Measurements from ENCODE around the gene SURF2.
"Not testable (repeated sequence)": the region's sequence is repeated elsewhere in the genome, so short reads cannot be mapped to it uniquely, and the experiment has no call there.

The SURF2 gene

GRCh38 chr9:133375116-133375723 lies 18.9 kb downstream of the SURF2 start:
- no peaks in the 10 kb centered on the region for H3K27me3 ChIP-seq (ENCODE audit: control insufficient read depth, insufficient read depth, low read length)
- no peaks in the 10 kb centered on the region for H3K9me3 ChIP-seq (ENCODE audit: control insufficient read depth, low read length)
- no peaks in the 10 kb centered on the region for H3K36me3 ChIP-seq (ENCODE audit: control insufficient read depth, insufficient read depth, low read length)
- H3K4me3 ChIP-seq (ENCODE audit: low read length), result peak overlapping the region; percentile 88
- peak overlapping the region; percentile 91 for H3K9ac ChIP-seq (ENCODE audit: low read length)
- H3K4me1 ChIP-seq (ENCODE audit: control insufficient read depth, insufficient read depth, low read length), result peaks cover 46% of the 10 kb centered on the region

- Histone ChIP-seq H3K9ac (ENCODE audit: low read length) (peak within 1 kb of the TSS; percentile 91), H3K36me3 (ENCODE audit: control insufficient read depth, insufficient read depth, low read length) (no peaks in the 10 kb centered on the region), H3K4me1 (ENCODE audit: control insufficient read depth, insufficient read depth, low read length) (peaks cover 39% of the 10 kb centered on the region)
Measured at GRCh38 chr9:133375724-133376654, 19.6 kb downstream of the SURF2 start, which contains the start of the genes STKLD1 and SURF4. Gene STKLD1, plus strand, starts transcription at chr9:133376366. Its CDS starts 108 bp downstream, at chr9:133376474. Gene SURF4, minus strand, starts transcription at chr9:133376060. Its CDS starts 91 bp downstream, at chr9:133375969.

GRCh38 chr9:133377280-133377679 lies 20.9 kb downstream of the SURF2 start:
- not testable (repeated sequence) for H3K4me3 ChIP-seq (ENCODE audit: low read length); H3K27me3 ChIP-seq (ENCODE audit: control insufficient read depth, insufficient read depth, low read length); H3K36me3 ChIP-seq (ENCODE audit: control insufficient read depth, insufficient read depth, low read length); H3K9me3 ChIP-seq (ENCODE audit: control insufficient read depth, low read length); H3K9ac ChIP-seq (ENCODE audit: low read length)
- peaks cover 26% of the 10 kb centered on the region for H3K4me1 ChIP-seq (ENCODE audit: control insufficient read depth, insufficient read depth, low read length)

More at GRCh38 chr9:133375724-133376654, 19.6 kb downstream of the SURF2 start, which contains the start of the genes STKLD1 and SURF4:
- Histone ChIP-seq H3K27me3 (ENCODE audit: control insufficient read depth, insufficient read depth, low read length) (no peaks in the 10 kb centered on the region), H3K4me3 (ENCODE audit: low read length) (peak within 1 kb of the TSS; percentile 88), H3K9me3 (ENCODE audit: control insufficient read depth, low read length) (no peaks in the 10 kb centered on the region)

GRCh38 chr9:133377721-133378216 lies 21.4 kb downstream of the SURF2 start:
- H3K4me3 ChIP-seq (ENCODE audit: low read length), result no peak overlapping the region
- H3K27me3 ChIP-seq (ENCODE audit: control insufficient read depth, insufficient read depth, low read length), result no peaks in the 10 kb centered on the region
- no peaks in the 10 kb centered on the region for H3K9me3 ChIP-seq (ENCODE audit: control insufficient read depth, low read length)
- no peak overlapping the region for H3K9ac ChIP-seq (ENCODE audit: low read length)
- H3K36me3 ChIP-seq (ENCODE audit: control insufficient read depth, insufficient read depth, low read length), result no peaks in the 10 kb centered on the region
- peaks cover 23% of the 10 kb centered on the region for H3K4me1 ChIP-seq (ENCODE audit: control insufficient read depth, insufficient read depth, low read length)

GRCh38 chr9:133378408-133378962 lies 22.1 kb downstream of the SURF2 start:
- H3K9ac ChIP-seq (ENCODE audit: low read length), result no peak overlapping the region
- H3K36me3 ChIP-seq (ENCODE audit: control insufficient read depth, insufficient read depth, low read length), result no peaks in the 10 kb centered on the region
- H3K4me3 ChIP-seq (ENCODE audit: low read length), result no peak overlapping the region
- peaks cover 18% of the 10 kb centered on the region for H3K4me1 ChIP-seq (ENCODE audit: control insufficient read depth, insufficient read depth, low read length)
- H3K9me3 ChIP-seq (ENCODE audit: control insufficient read depth, low read length), result no peaks in the 10 kb centered on the region
- H3K27me3 ChIP-seq (ENCODE audit: control insufficient read depth, insufficient read depth, low read length), result no peaks in the 10 kb centered on the region

GRCh38 chr9:133379153-133380086 lies 23.1 kb downstream of the SURF2 start:
- no peaks in the 10 kb centered on the region for H3K36me3 ChIP-seq (ENCODE audit: control insufficient read depth, insufficient read depth, low read length)
- no peaks in the 10 kb centered on the region for H3K27me3 ChIP-seq (ENCODE audit: control insufficient read depth, insufficient read depth, low read length)
- peaks cover 18% of the 10 kb centered on the region for H3K4me1 ChIP-seq (ENCODE audit: control insufficient read depth, insufficient read depth, low read length)
- H3K9me3 ChIP-seq (ENCODE audit: control insufficient read depth, low read length), result no peaks in the 10 kb centered on the region
- H3K9ac ChIP-seq (ENCODE audit: low read length), result no peak overlapping the region
- no peak overlapping the region for H3K4me3 ChIP-seq (ENCODE audit: low read length)

- no peaks in the 10 kb centered on the region for H3K36me3 ChIP-seq (ENCODE audit: control insufficient read depth, insufficient read depth, low read length)
- H3K27me3 ChIP-seq (ENCODE audit: control insufficient read depth, insufficient read depth, low read length), result no peaks in the 10 kb centered on the region
- no peaks in the 10 kb centered on the region for H3K9me3 ChIP-seq (ENCODE audit: control insufficient read depth, low read length)
- H3K4me1 ChIP-seq (ENCODE audit: control insufficient read depth, insufficient read depth, low read length), result peaks cover 18% of the 10 kb centered on the region
- no peak overlapping the region for H3K4me3 ChIP-seq (ENCODE audit: low read length)
- H3K9ac ChIP-seq (ENCODE audit: low read length), result no peak overlapping the region
Measured at GRCh38 chr9:133380734-133381133, 24.4 kb downstream of the SURF2 start.

- H3K4me3 ChIP-seq (ENCODE audit: low read length), result no peak overlapping the region
Measured at GRCh38 chr9:133382507-133383141, 26.3 kb downstream of the SURF2 start.

GRCh38 chr9:133383438-133383837 lies 27.1 kb downstream of the SURF2 start:
- Histone ChIP-seq H3K9ac (ENCODE audit: low read length) (no peak overlapping the region), H3K27me3 (ENCODE audit: control insufficient read depth, insufficient read depth, low read length) (no peaks in the 10 kb centered on the region), H3K9me3 (ENCODE audit: control insufficient read depth, low read length) (no peaks in the 10 kb centered on the region), H3K4me1 (ENCODE audit: control insufficient read depth, insufficient read depth, low read length) (peaks cover 5% of the 10 kb centered on the region), H3K4me3 (ENCODE audit: low read length) (no peak overlapping the region), H3K36me3 (ENCODE audit: control insufficient read depth, insufficient read depth, low read length) (no peaks in the 10 kb centered on the region)

More at GRCh38 chr9:133382507-133383141, 26.3 kb downstream of the SURF2 start:
- Histone ChIP-seq H3K36me3 (ENCODE audit: control insufficient read depth, insufficient read depth, low read length) (no peaks in the 10 kb centered on the region), H3K9me3 (ENCODE audit: control insufficient read depth, low read length) (no peaks in the 10 kb centered on the region), H3K9ac (ENCODE audit: low read length) (no peak overlapping the region), H3K27me3 (ENCODE audit: control insufficient read depth, insufficient read depth, low read length) (no peaks in the 10 kb centered on the region), H3K4me1 (ENCODE audit: control insufficient read depth, insufficient read depth, low read length) (peaks cover 13% of the 10 kb centered on the region)

- Histone ChIP-seq H3K4me3 (ENCODE audit: low read length) (no peak overlapping the region), H3K36me3 (ENCODE audit: control insufficient read depth, insufficient read depth, low read length) (no peaks in the 10 kb centered on the region), H3K9ac (ENCODE audit: low read length) (no peak overlapping the region), H3K27me3 (ENCODE audit: control insufficient read depth, insufficient read depth, low read length) (no peaks in the 10 kb centered on the region), H3K4me1 (ENCODE audit: control insufficient read depth, insufficient read depth, low read length) (no peaks in the 10 kb centered on the region), H3K9me3 (ENCODE audit: control insufficient read depth, low read length) (no peaks in the 10 kb centered on the region)
Measured at GRCh38 chr9:133384736-133385321, 28.5 kb downstream of the SURF2 start.

Measured in mucosa of stomach (tissue), 1 donor.